Measurements from ENCODE around the gene DNAJB12. TPM values are rescaled to one million over a fixed set of nuclear protein-coding genes. Genes with fewer than 3 reads are reported as not detected.

The DNAJB12 gene
- total RNA-seq, 1 experiment from 2014 or later = 25.8 TPM

GRCh38 chr10:72334825-72335393, 19.8 kb downstream of the DNAJB12 start:
- CTCF ChIA-PET = interaction anchor here (0.7 to 2.4 kb wide), 3 partner anchors 59 to 134 kb away, joined by 3 to 7 read pairs (median 4); no protein-coding TSS in a partner anchor
- H3K4me1 ChIP-seq (ENCODE audit: control insufficient read depth in 1 of 2, insufficient read depth in 2 of 2, low read length in 2 of 2) = peaks cover 29 to 38% of the 10 kb centered on the region in 2 experiments
- no peak for ATAC-seq
- H4K20me1 ChIP-seq (ENCODE audit: insufficient read depth) = no peaks in the 10 kb centered on the region
- TF ChIP-seq ZNF274 (IDR thresholded peaks at IDR 0.05; ENCODE audit: low read depth, low read length) (no peak), SP1 (IDR thresholded peaks at IDR 0.05; ENCODE audit: low read depth) (no peak), CBX3 (IDR thresholded peaks at IDR 0.05; ENCODE audit: low read depth) (no peak), TCF7L2 (IDR thresholded peaks at IDR 0.05; ENCODE audit: borderline replicate concordance, extremely low read depth, insufficient read depth, insufficient read length) (peak; percentile 87), YY1 (IDR thresholded peaks at IDR 0.05; ENCODE audit: extremely low read depth, insufficient replicate concordance, low read depth, low read length) (no peak), EZH2 (IDR thresholded peaks at IDR 0.05) (no peak), JUND (IDR thresholded peaks at IDR 0.05) (no peak)
- H3K4me2 ChIP-seq (ENCODE audit: low read length) = no peak overlapping the region
- DNase-seq (ENCODE audit: low read depth, low spot score) = no peak
- H3K9ac ChIP-seq (ENCODE audit: low read length) = no peak overlapping the region
- intact Hi-C loops (cut with micrococcal nuclease) = no loop called here
- POLR2A ChIA-PET = interaction anchor here (12.3 kb wide), 1 partner anchor 57 kb away, joined by 274 read pairs; the partner anchor contains the start of gene DDIT4
- no peak overlapping the region for H2AFZ ChIP-seq (ENCODE audit: low read depth, low read length, poor library complexity, severe bottlenecking)
- no peaks in the 10 kb centered on the region for H3K9me2 ChIP-seq (ENCODE audit: insufficient read depth)
- H3K9me3 ChIP-seq (ENCODE audit: control insufficient read depth in 1 of 2, insufficient read depth in 1 of 2, low read depth in 1 of 2, low read length in 2 of 2) = no peaks in the 10 kb centered on the region
- H3K4me3 ChIP-seq (replicated peaks in 1 of 2; ENCODE audit: low read depth in 1 of 2, low read length in 2 of 2) = no peak overlapping the region
- no TSS peak for BruUV-seq (replicated peaks)
- H3K27me3 ChIP-seq (ENCODE audit: insufficient read depth, low read length) = no peaks in the 10 kb centered on the region
- peak overlapping the region; percentile 9; the same call in 1 of the 2 replicates for H3K27ac ChIP-seq (ENCODE audit: low read depth, low read length)
- peaks cover 5 to 13% of the 10 kb centered on the region in 2 experiments; a peak in 2 of 4 replicates for H3K36me3 ChIP-seq (ENCODE audit: control insufficient read depth in 1 of 2, insufficient read depth in 2 of 2, low read length in 2 of 2)
- RAD21 ChIA-PET (ENCODE audit: low non-redundant PET in 1 of 2, low total read pairs in 2 of 2, uncharacterized antibody in 2 of 2, unreplicated experiment in 2 of 2) = no interaction called here
- H3K79me2 ChIP-seq (ENCODE audit: insufficient read depth, low read length) = no peaks in the 10 kb centered on the region

GRCh38 chr10:72334196-72334824, 20.4 kb downstream of the DNAJB12 start:
- Histone ChIP-seq H3K9me2 (ENCODE audit: insufficient read depth) (no peaks in the 10 kb centered on the region), H3K36me3 (ENCODE audit: control insufficient read depth in 1 of 2, insufficient read depth in 2 of 2, low read length in 2 of 2) (peaks cover 5 to 13% of the 10 kb centered on the region in 2 experiments; a peak in 2 of 4 replicates), H3K27ac (ENCODE audit: low read depth, low read length) (no peak overlapping the region; the same call in 1 of the 2 replicates), H2AFZ (ENCODE audit: low read depth, low read length, poor library complexity, severe bottlenecking) (no peak overlapping the region), H4K20me1 (ENCODE audit: insufficient read depth) (no peaks in the 10 kb centered on the region), H3K79me2 (ENCODE audit: insufficient read depth, low read length) (no peaks in the 10 kb centered on the region), H3K27me3 (ENCODE audit: insufficient read depth, low read length) (no peaks in the 10 kb centered on the region), H3K4me2 (ENCODE audit: low read length) (no peak overlapping the region), H3K4me1 (ENCODE audit: control insufficient read depth in 1 of 2, insufficient read depth in 2 of 2, low read length in 2 of 2) (peaks cover 35 to 43% of the 10 kb centered on the region in 2 experiments), H3K9ac (ENCODE audit: low read length) (no peak overlapping the region), H3K4me3 (replicated peaks in 1 of 2; ENCODE audit: low read depth in 1 of 2, low read length in 2 of 2) (no peak overlapping the region), H3K9me3 (ENCODE audit: control insufficient read depth in 1 of 2, insufficient read depth in 1 of 2, low read depth in 1 of 2, low read length in 2 of 2) (no peaks in the 10 kb centered on the region)
- ChIA-PET RAD21 (ENCODE audit: low non-redundant PET in 1 of 2, low total read pairs in 2 of 2, uncharacterized antibody in 2 of 2, unreplicated experiment in 2 of 2) (no interaction called here), CTCF (interaction anchor here (0.7 to 2.4 kb wide), 3 partner anchors 59 to 133 kb away, joined by 3 to 7 read pairs (median 4); no protein-coding TSS in a partner anchor), POLR2A (interaction anchor here (0.5 to 12.3 kb wide), 3 partner anchors 14 to 72 kb away, joined by 3 to 274 read pairs (median 6); partner anchors contain the start of gene DDIT4)
- DNase-seq (ENCODE audit: low read depth, low spot score) (no peak), ATAC-seq (no peak)
- BruUV-seq (replicated peaks) = no TSS peak
- intact Hi-C loops (cut with micrococcal nuclease) = no loop called here
- TF ChIP-seq ELF1 (IDR thresholded peaks at IDR 0.05; ENCODE audit: borderline replicate concordance, low read depth) = no peak
- TF ChIP-seq ZFX (IDR thresholded peaks at IDR 0.05) = no peak
- TF ChIP-seq ZBTB33 (IDR thresholded peaks at IDR 0.05; ENCODE audit: extremely low read depth, insufficient replicate concordance, low read length) = no peak
- no peak for TF ChIP-seq REST (IDR thresholded peaks at IDR 0.05; ENCODE audit: low read depth)
- no peak for TF ChIP-seq ZNF274 (IDR thresholded peaks at IDR 0.05; ENCODE audit: low read depth, low read length)
- TF ChIP-seq SIN3A (IDR thresholded peaks at IDR 0.05; ENCODE audit: low read depth) = no peak
- no peak for TF ChIP-seq RAD21 (IDR thresholded peaks at IDR 0.05; ENCODE audit: low read depth)
- no peak for TF ChIP-seq SP1 (IDR thresholded peaks at IDR 0.05; ENCODE audit: low read depth)

Measured in HCT116 (cell line).